Measurements from ENCODE around the gene THRB. TPM values are rescaled to one million over a fixed set of nuclear protein-coding genes. Genes with fewer than 3 reads are reported as not detected.

THRB gene
- total RNA-seq, 1 experiment from 2014 or later: not detected

GRCh38 chr3:24137958-24138875 is 356.4 kb downstream of the THRB start:
- peak; percentile 49 for DNase-seq

DNA sequence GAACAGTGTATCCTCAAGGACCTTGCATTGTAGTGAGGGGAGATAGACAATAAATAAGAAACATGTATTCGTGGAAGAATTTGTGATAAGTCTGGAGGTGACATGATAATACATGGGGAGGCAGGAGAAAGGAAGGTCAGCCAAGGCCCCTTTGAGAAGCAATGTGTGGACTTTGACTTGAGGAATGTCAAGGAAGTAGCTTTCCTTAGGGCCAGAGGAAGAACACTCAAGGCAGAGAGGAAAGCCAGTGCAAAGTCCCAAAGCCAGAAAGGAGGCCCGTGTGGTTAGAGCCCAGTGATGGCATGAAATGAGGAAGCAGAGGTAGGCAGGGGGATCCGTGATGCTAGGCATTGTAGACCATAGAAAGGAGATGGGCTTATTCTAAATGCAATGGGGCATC is 357.3 kb downstream of the THRB start:
- Histone ChIP-seq H3K4me2 (ENCODE audit: low read depth, low read length, poor library complexity, severe bottlenecking) (no peak overlapping the region), H3K4me3 (ENCODE audit: low read length) (no peak overlapping the region)

More at GRCh38 chr3:24137958-24138875, 356.4 kb downstream of the THRB start:
- no peaks in the 10 kb centered on the region for H3K9me3 ChIP-seq (ENCODE audit: low read length)
- H3K27ac ChIP-seq (ENCODE audit: low read length): peak overlapping the region; percentile 70
- no peak overlapping the region for H2AFZ ChIP-seq (ENCODE audit: low read length)
- H3K4me3 ChIP-seq (ENCODE audit: low read length): no peak overlapping the region; the same call in 1 of the 2 replicates
- H3K4me2 ChIP-seq (ENCODE audit: low read depth, low read length, poor library complexity, severe bottlenecking): peak overlapping the region; percentile 27
- H3K9ac ChIP-seq (ENCODE audit: low read length): no peak overlapping the region
- peaks cover 32% of the 10 kb centered on the region for H3K4me1 ChIP-seq (ENCODE audit: low read length)
- no peaks in the 10 kb centered on the region for H4K20me1 ChIP-seq (ENCODE audit: insufficient read depth, low read depth, low read length)
- no peaks in the 10 kb centered on the region for H3K79me2 ChIP-seq (ENCODE audit: low read length)
- H3K9me2 ChIP-seq (replicated peaks; ENCODE audit: insufficient read depth, low read length): no peaks in the 10 kb centered on the region
- H3K36me3 ChIP-seq (ENCODE audit: insufficient read depth, low read length): no peaks in the 10 kb centered on the region
- no peaks in the 10 kb centered on the region for H3K27me3 ChIP-seq (ENCODE audit: low read length)

GRCh38 chr3:24136624-24137310 is 357.9 kb downstream of the THRB start:
- DNase-seq: no peak
- Histone ChIP-seq H3K27ac (ENCODE audit: low read length) (no peak overlapping the region; the same call in 1 of the 2 replicates), H3K9me3 (ENCODE audit: low read length) (no peaks in the 10 kb centered on the region), H2AFZ (ENCODE audit: low read length) (no peak overlapping the region), H3K9ac (ENCODE audit: low read length) (no peak overlapping the region), H3K79me2 (ENCODE audit: low read length) (no peaks in the 10 kb centered on the region), H3K4me2 (ENCODE audit: low read depth, low read length, poor library complexity, severe bottlenecking) (no peak overlapping the region), H3K4me3 (ENCODE audit: low read length) (no peak overlapping the region), H3K4me1 (ENCODE audit: low read length) (peaks cover 32% of the 10 kb centered on the region), H3K36me3 (ENCODE audit: insufficient read depth, low read length) (no peaks in the 10 kb centered on the region), H3K9me2 (replicated peaks; ENCODE audit: insufficient read depth, low read length) (no peaks in the 10 kb centered on the region), H4K20me1 (ENCODE audit: insufficient read depth, low read depth, low read length) (no peaks in the 10 kb centered on the region), H3K27me3 (ENCODE audit: low read length) (no peaks in the 10 kb centered on the region)

More for the DNA sequence above, 357.3 kb downstream of the THRB start:
- H3K9ac ChIP-seq (ENCODE audit: low read length): no peak overlapping the region
- peaks cover 32% of the 10 kb centered on the region for H3K4me1 ChIP-seq (ENCODE audit: low read length)
- H3K27me3 ChIP-seq (ENCODE audit: low read length): no peaks in the 10 kb centered on the region
- no peak for DNase-seq
- peak overlapping the region; percentile 23; the same call in 1 of the 2 replicates for H3K27ac ChIP-seq (ENCODE audit: low read length)
- H3K36me3 ChIP-seq (ENCODE audit: insufficient read depth, low read length): no peaks in the 10 kb centered on the region
- H3K9me2 ChIP-seq (replicated peaks; ENCODE audit: insufficient read depth, low read length): no peaks in the 10 kb centered on the region
- H3K9me3 ChIP-seq (ENCODE audit: low read length): no peaks in the 10 kb centered on the region
- H2AFZ ChIP-seq (ENCODE audit: low read length): no peak overlapping the region
- no peaks in the 10 kb centered on the region for H4K20me1 ChIP-seq (ENCODE audit: insufficient read depth, low read depth, low read length)
- H3K79me2 ChIP-seq (ENCODE audit: low read length): no peaks in the 10 kb centered on the region

DNA sequence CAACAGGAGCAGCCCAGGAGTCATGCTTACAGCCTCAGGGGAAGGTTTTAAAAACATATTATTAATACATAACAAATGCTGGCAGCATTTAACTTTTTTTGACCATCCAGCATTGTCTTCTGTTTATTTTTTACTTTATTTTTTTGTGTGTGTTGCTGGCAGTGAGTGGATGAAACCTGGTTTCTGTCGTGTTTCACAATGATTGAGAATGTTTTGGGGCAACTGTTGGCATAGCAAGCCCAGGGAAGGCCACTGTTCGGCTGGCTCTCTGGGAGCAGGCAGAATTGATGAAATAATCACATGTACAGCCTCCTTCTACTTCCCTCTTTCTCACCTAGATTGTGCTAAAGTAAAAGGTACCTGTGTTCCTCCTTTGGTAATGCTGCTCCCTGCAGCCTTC is 359.4 kb downstream of the THRB start:
- no peak overlapping the region for H3K4me2 ChIP-seq (ENCODE audit: low read depth, low read length, poor library complexity, severe bottlenecking)
- H2AFZ ChIP-seq (ENCODE audit: low read length): no peak overlapping the region
- no peaks in the 10 kb centered on the region for H3K36me3 ChIP-seq (ENCODE audit: insufficient read depth, low read length)
- H3K79me2 ChIP-seq (ENCODE audit: low read length): no peaks in the 10 kb centered on the region
- H3K9ac ChIP-seq (ENCODE audit: low read length): no peak overlapping the region
- H3K4me3 ChIP-seq (ENCODE audit: low read length): no peak overlapping the region
- H4K20me1 ChIP-seq (ENCODE audit: insufficient read depth, low read depth, low read length): no peaks in the 10 kb centered on the region
- no peak for DNase-seq
- peaks cover 32% of the 10 kb centered on the region for H3K4me1 ChIP-seq (ENCODE audit: low read length)
- no peaks in the 10 kb centered on the region for H3K9me2 ChIP-seq (replicated peaks; ENCODE audit: insufficient read depth, low read length)
- no peak overlapping the region for H3K27ac ChIP-seq (ENCODE audit: low read length)
- H3K9me3 ChIP-seq (ENCODE audit: low read length): no peaks in the 10 kb centered on the region
- no peaks in the 10 kb centered on the region for H3K27me3 ChIP-seq (ENCODE audit: low read length)

- Histone ChIP-seq H3K27ac (ENCODE audit: low read length) (no peak overlapping the region), H3K4me2 (ENCODE audit: low read depth, low read length, poor library complexity, severe bottlenecking) (no peak overlapping the region), H3K4me3 (ENCODE audit: low read length) (no peak overlapping the region), H3K36me3 (ENCODE audit: insufficient read depth, low read length) (no peaks in the 10 kb centered on the region), H3K27me3 (ENCODE audit: low read length) (no peaks in the 10 kb centered on the region), H3K9me2 (replicated peaks; ENCODE audit: insufficient read depth, low read length) (no peaks in the 10 kb centered on the region), H3K4me1 (ENCODE audit: low read length) (peaks cover 19% of the 10 kb centered on the region), H3K9ac (ENCODE audit: low read length) (no peak overlapping the region), H3K9me3 (ENCODE audit: low read length) (no peaks in the 10 kb centered on the region), H2AFZ (ENCODE audit: low read length) (no peak overlapping the region), H4K20me1 (ENCODE audit: insufficient read depth, low read depth, low read length) (no peaks in the 10 kb centered on the region), H3K79me2 (ENCODE audit: low read length) (no peaks in the 10 kb centered on the region)
- no peak for DNase-seq
Observed at GRCh38 chr3:24133942-24134341, 360.7 kb downstream of the THRB start.

DNA sequence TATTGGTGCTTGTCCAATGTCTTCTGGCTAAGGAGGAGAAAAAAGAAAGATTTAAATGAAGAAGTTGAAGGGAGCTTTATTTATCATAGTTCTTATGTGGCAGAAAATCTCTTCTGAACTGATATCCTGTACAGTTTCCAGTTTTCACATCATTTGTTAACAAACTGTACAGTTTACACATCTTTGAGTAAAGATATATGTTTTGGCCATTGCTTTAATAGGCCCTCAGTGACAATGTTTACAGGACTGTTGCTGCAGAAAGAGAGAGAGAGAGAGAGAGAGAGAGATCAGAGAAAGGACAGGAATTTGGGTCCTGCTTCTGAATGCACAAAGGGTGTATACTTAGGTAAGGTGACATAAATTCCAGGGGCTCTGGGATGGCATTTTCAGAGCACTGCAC is 361.2 kb downstream of the THRB start:
- H2AFZ ChIP-seq (ENCODE audit: low read length): no peak overlapping the region
- no peaks in the 10 kb centered on the region for H3K9me2 ChIP-seq (replicated peaks; ENCODE audit: insufficient read depth, low read length)
- peaks cover 14% of the 10 kb centered on the region for H3K4me1 ChIP-seq (ENCODE audit: low read length)
- H3K27me3 ChIP-seq (ENCODE audit: low read length): no peaks in the 10 kb centered on the region
- no peaks in the 10 kb centered on the region for H3K36me3 ChIP-seq (ENCODE audit: insufficient read depth, low read length)
- H3K4me3 ChIP-seq (ENCODE audit: low read length): no peak overlapping the region
- no peak overlapping the region for H3K4me2 ChIP-seq (ENCODE audit: low read depth, low read length, poor library complexity, severe bottlenecking)
- no peaks in the 10 kb centered on the region for H3K79me2 ChIP-seq (ENCODE audit: low read length)
- no peaks in the 10 kb centered on the region for H4K20me1 ChIP-seq (ENCODE audit: insufficient read depth, low read depth, low read length)
- H3K9ac ChIP-seq (ENCODE audit: low read length): no peak overlapping the region
- no peak overlapping the region for H3K27ac ChIP-seq (ENCODE audit: low read length)
- no peak for DNase-seq
- H3K9me3 ChIP-seq (ENCODE audit: low read length): no peaks in the 10 kb centered on the region

GRCh38 chr3:24129549-24129948 is 365.1 kb downstream of the THRB start:
- H3K9ac ChIP-seq (ENCODE audit: low read length): no peak overlapping the region
- H3K4me1 ChIP-seq (ENCODE audit: low read length): no peaks in the 10 kb centered on the region; the same call in 1 of the 2 replicates
- no peak for DNase-seq
- H3K4me3 ChIP-seq (ENCODE audit: low read length): no peak overlapping the region
- no peaks in the 10 kb centered on the region for H3K79me2 ChIP-seq (ENCODE audit: low read length)
- no peaks in the 10 kb centered on the region for H3K9me2 ChIP-seq (replicated peaks; ENCODE audit: insufficient read depth, low read length)
- H2AFZ ChIP-seq (ENCODE audit: low read length): no peak overlapping the region
- no peak overlapping the region for H3K27ac ChIP-seq (ENCODE audit: low read length)
- no peaks in the 10 kb centered on the region for H3K27me3 ChIP-seq (ENCODE audit: low read length)
- H3K4me2 ChIP-seq (ENCODE audit: low read depth, low read length, poor library complexity, severe bottlenecking): no peak overlapping the region
- no peaks in the 10 kb centered on the region for H3K36me3 ChIP-seq (ENCODE audit: insufficient read depth, low read length)
- no peaks in the 10 kb centered on the region for H4K20me1 ChIP-seq (ENCODE audit: insufficient read depth, low read depth, low read length)
- no peaks in the 10 kb centered on the region for H3K9me3 ChIP-seq (ENCODE audit: low read length)

Measured in Karpas-422 (cell line).